Esophagus mucosa (tissue), 1 donor: ENCODE results near the gene CHRND. TPM values are rescaled to one million over a fixed set of nuclear protein-coding genes. Genes with fewer than 3 reads are reported as not detected.

Source experiments
- ATAC-seq: fragments of 200-7000 bp; cut with Tn5 transposase; one replicate; pipeline ENCODE4 v1.9.1; 2020
- total RNA-seq: library from RNA; stranded (reverse); gene quantifications from one replicate; pipeline ENCODE4 v1.2.4, GENCODE V29; 2023
- donor health status: DM: yes; HTN: yes; CAD: no.

The CHRND gene
- not detected for total RNA-seq

- ATAC-seq, result no peak
Measured at GRCh38 chr2:232525791-232526371, at the start of gene CHRND. Gene CHRND (plus strand): TSS chr2:232526160. CDS start chr2:232526216, 56 bp downstream.

DNA sequence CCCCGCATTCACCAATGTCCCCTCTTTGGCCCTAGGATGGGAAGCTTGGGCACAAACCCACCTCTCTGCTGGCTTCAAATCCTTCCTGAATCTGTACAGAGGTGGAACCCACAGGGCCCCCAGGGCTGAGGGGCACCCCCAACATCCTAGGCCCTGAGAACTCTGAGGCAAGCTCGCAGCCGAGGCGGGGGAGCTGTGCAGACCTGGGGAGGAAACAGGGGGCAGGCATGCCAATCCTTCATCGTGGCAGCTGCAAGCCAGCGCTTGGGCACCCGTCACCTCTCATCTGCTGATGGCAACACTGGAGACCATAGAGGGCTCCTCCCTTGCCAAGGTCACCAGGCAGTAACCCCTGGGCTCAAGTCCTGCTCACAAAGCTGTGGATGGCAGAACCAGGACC, 49.2 kb upstream of the CHRND start:
- no peak for ATAC-seq

GRCh38 chr2:232477751-232478510, 48.0 kb upstream of the CHRND start:
- no peak for ATAC-seq

GRCh38 chr2:232478571-232479340, 47.2 kb upstream of the CHRND start:
- ATAC-seq, result no peak

GRCh38 chr2:232479341-232480200, 46.4 kb upstream of the CHRND start:
- ATAC-seq, result no peak

DNA sequence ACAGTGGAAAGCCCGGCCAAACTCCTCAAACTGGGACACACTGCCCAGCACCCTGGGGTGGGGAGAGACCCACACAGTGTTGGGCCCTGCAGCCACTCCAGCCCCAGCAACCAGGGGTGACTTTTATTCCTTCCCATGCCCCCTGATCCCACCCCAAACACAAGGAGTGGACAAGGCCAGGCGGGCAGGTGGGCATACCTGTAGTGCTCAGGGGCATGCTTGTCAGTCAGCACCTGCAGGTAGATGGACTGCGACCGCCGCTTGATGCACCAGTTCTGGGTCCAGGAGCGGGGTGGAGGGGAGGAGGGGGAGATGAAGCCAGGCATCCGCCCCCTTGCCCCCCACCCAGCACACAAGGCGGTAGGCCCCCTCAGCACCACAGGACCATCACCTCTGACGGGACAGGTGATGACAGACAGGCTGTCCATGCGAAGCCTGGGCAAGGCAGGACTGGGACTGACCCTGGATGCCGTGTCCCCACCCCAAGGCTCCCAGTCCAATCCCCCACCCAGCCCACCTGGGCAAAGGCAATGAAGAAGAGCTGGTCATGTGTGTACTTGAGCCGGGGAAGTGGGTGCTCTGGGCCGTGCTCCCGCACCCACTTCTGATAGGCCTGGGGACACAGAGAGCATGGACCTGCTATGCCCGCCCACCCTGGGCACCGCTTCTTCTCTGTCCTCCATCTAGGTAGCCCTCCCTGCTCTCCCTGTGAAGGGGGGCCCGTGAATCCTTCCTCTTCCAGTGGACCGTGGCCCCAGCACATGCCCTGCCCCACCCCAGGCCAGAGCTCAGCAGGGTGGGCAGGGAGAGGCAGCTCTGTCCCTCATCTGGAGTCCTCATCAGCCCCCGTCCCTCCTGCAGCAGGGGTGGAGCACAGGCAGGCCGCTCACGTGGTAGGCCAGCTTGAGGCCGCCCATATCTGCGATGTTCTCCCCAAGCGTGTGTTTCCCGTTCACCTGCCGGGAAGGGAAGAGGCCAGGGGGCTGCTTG, 45.5 kb upstream of the CHRND start:
- ATAC-seq, result no peak

GRCh38 chr2:232481322-232482140, 44.4 kb upstream of the CHRND start:
- ATAC-seq, result no peak

DNA sequence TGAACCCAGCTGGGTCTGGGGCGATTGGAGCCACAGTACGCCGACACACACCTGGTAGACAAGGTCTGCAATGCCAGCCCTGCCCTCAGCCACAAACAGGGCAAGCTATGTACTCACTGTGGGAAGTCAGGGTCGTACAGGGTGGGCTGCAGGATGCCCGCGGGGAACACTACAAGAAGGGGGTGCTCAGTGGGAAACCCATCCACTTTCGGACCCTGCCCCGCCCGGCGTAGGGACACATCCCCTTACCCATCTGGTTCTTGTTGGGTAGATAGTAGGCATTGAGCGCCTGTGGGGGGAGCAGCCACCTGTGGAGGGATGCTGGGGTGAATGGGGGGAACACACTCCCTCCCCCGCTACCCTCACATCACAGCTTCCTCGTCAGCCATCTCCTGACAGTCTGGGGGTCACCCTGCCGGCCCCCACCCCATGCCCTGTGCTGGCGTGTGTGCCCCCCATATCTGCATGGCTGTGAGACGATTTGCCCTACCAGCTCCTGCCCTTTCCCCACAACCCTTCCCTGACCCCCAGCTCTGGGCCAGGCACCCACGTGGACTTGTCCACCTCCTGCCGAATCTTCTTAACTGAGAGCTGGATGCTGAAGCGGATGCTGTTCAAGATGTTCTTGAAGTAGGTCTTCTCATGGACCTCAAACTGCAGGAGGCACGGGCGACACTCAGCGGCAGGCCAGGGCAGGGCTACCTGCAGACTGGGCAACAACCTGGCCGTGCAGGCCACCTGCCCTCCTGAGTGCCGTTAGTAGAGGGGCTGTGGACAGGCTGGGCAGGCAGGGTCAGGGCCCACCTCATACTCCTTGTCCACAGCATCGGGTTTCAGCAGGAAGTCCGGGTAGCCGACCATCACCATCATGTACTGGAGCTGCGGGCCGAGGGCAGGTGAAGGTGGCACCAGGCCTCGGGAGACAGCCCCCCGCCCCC, 43.4 kb upstream of the CHRND start:
- no peak for ATAC-seq

DNA sequence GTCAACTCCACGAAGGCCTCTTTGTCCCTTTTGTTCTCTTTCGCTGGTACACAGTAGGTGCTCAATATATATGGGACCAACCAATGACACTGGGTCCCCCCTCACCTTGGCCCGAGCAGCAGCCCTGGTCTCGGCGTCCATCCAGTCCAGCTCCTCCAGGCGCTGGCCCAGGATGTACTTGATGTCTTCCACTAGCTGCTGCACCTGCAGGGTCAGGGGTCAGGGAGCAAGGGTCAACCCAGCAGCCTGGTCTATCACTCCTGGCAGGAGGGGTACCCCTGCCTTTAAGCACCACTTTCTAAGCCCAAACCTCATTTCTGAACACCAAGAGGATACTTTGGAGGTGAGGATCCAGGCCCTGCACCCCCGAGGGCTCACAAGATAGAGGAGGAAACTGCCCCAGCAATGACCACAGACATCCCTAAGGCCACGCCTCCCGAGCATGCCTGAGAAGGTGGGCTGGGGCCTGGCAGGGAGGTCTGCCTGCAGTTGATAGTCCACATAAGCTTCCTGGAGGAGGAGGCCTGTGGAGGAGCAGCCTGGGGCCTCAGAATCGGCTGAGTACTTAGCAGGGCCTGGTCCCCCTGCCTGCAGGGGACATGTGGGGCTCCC, 42.5 kb upstream of the CHRND start:
- ATAC-seq, result no peak

DNA sequence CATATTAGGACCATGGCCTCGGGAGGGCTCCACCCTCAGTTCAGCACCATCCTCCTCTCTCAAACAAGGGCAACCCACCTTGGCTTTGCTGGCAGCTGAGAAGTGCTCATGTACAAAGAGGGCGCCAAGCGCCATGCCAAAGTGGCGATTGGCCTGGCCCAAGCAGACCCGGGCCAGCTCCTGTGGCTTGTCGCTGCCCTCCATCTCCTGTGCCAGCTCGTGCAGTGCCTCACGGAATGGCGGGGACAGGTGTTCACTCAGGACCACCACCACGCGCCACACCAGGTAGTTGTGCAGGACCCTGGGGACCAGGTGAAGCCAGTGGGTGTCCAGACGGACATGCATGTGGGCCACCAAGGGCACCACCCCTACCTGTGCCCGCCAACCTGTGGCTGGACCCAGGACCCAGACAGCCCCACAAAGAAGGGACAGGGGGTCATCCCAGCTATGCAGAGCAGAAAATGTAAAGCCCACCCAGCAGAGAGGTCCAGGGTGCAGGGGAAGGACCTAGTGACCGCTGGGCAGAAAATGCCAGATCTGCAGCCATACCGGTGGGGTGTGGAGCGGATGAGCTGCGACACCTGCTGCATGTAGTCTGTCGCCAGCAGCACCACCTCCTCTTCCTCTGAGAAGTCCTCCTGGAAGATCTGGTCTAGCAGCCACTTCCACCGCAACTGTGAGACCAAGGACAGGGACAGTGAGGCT, 41.9 kb upstream of the CHRND start:
- ATAC-seq, result no peak

DNA sequence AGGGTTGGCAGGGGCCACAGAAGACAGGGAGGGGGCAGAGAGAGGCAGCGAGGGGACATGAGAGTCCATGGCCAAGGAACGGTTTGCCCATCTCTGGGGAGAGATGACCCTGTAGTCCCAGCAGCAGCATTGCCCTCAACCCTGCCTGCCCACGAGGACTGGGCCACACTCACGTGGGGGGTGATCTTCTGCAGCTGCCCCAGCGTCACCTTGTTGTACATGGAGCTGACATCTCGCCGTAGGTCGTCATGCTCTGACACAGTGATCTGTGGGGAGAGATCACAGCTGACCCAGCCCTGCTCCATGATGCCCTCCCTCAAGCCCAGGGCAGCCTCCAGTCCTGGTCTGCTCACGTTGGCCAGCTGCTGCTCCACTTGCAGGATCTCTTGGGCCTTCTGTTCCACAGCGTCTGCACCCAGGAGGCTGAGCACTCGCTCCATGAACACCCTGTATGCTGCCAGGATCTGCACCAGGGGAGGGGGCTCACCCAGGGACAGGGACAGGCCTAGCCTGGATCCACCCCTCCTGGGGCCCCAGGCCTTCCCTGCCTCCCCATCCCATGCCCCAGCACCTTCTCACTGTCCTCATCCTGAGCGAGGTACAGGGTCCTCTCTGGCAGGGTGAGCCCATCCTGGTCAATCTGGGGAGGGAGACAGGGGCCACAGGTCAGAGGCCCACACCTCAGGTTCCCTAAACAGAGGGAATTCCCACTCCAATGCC, 41.2 kb upstream of the CHRND start:
- no peak for ATAC-seq

DNA sequence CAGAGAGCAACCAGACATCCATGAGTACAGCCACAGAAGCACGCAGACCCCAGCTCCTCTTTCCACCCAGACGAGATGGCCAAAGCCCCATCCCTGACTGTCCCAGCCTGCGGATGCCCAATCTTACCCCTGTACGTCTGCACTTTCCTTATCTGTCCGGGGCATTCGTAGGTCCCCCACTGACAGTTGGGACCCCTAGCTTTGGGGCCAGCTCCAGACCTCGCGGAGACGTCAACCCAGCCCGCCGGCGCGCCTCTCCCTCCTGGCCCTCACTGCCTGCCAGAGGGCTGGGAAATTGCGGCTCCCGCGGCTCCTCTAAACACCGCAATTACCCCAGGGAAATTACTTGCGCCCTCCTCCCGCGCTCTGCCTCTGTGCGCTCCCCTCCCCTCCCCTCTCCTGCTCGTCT, 40.6 kb upstream of the CHRND start:
- no peak for ATAC-seq

DNA sequence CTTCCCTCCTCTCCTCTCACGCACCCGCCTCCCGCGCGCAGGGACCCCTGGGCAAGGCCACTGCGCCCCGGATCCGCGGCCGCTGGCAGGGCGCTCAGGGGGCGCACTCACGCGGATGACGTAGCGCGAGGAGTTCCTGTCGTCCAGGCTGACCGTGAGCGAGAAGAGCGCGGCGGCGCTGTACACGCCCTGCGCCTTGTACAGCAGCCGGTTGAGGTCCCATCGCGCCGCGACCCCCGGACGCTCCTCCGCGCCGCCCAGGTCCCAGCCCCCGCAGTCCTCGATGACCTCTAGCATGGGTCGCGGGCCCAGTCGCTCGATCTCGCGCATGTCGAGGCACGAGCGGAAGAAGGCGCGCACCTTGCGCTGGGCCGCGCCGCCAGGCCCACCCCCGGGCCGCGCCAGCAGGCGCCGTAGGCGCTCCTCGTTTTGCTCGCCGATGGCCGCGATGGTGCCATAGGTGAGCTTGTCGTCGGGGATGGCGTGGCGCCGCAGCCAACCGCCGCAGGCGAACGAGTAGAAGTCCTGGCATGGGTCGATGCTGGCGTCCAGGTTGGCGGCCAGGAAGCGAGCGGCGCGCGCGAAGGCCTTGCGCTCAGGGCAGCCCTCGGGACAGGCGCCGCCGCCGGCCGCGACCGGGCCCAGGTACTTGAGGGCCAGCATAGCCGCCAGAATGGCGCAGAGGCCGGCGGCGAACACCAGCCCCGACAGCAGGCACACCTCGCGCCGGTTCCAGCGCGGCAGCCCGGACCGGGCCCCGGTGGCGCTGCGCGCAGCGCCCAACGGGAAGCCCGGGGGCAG, 40.0 kb upstream of the CHRND start:
- ATAC-seq, result no peak

DNA sequence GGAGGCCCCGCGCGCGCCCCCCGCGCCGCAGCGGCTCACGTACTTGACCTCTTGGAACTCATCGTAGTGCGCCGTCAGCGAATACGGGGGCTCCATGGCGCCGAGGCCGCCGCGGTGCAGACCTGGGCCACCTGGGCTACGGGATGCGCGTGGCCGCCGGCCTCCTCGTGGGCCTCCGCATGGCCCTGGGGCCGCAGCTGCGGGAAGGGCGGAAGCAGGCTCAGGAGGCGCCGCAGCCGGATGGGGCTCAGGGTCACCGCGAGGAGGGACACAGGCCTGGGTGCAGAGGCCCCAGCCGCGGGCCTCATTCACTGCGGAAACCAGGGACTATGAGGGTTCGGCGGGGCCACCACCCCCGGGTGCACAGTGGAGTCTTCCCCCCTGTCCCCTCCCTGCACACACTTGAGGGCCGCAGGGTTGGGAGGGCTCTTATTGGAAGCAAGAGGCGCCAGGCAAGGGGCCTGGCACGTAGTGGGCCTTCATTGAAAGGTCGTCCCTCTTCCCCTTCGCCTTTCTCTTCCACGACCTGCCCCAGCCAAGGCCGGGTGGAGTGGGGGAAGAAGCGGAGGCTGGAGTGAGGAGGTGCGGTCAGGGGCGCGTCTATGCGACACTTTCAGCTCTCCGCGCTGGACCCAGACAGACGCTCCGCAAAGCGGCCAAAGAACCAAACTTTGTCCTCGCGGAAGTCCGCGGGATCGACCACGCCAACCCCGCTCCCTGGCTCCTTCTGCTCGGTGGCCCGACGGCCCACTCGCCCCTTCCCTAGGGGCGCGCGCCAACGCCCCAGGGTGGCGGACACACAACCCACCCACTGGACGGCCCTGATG, 39.2 kb upstream of the CHRND start:
- no peak for ATAC-seq

GRCh38 chr2:232487385-232488096, 38.4 kb upstream of the CHRND start, which contains the start of gene ECEL1:
Gene ECEL1 (minus strand): TSS chr2:232487834. CDS start chr2:232486653, 1,181 bp downstream.
- ATAC-seq, result no peak
